HepG2 (cell line): ENCODE data around the gene SERTAD3. TPM values are rescaled to one million over a fixed set of nuclear protein-coding genes. Genes with fewer than 3 reads are reported as not detected.

Experiments used
- ATF6 ChIP-seq: sonication (generic); formaldehyde crosslinking; conservative IDR thresholded peaks from 2 replicates; pipeline ENCODE4 v1.4.0; 2020; ENCODE audit warnings: missing genetic modification reagents
- DDIT3 ChIP-seq: sonication (generic); formaldehyde crosslinking; IDR thresholded peaks from 2 replicates; pipeline ENCODE4 v1.4.0; 2020; ENCODE audit warnings: mild to moderate bottlenecking, missing genetic modification reagents
- KLF9 ChIP-seq: IDR thresholded peaks from 2 replicates; pipeline ENCODE4 v1.6.1; 2016; ENCODE audit warnings: low read depth
- RBAK ChIP-seq: sonication (generic); formaldehyde crosslinking; IDR thresholded peaks from 2 replicates; pipeline ENCODE4 v1.5.1; 2020; ENCODE audit warnings: mild to moderate bottlenecking, missing genetic modification reagents
- REL ChIP-seq: sonication (generic); formaldehyde crosslinking; conservative IDR thresholded peaks from 2 replicates; pipeline ENCODE4 v1.8.0; 2022; ENCODE audit warnings: mild to moderate bottlenecking, missing genetic modification reagents, moderate library complexity
- SAP130 ChIP-seq: IDR thresholded peaks from 2 replicates; pipeline ENCODE4 v1.6.1; 2016; ENCODE audit warnings: low read depth
- SNAPC4 ChIP-seq: sonication (generic); formaldehyde crosslinking; IDR thresholded peaks from 2 replicates; pipeline ENCODE4 v1.4.0; 2020; ENCODE audit warnings: mild to moderate bottlenecking, missing genetic modification reagents
- SP140L ChIP-seq: sonication (generic); formaldehyde crosslinking; IDR thresholded peaks from 2 replicates; pipeline ENCODE4 v1.4.0; 2020; ENCODE audit warnings: missing genetic modification reagents, borderline replicate concordance
- STAT5B ChIP-seq: sonication (generic); formaldehyde crosslinking; IDR thresholded peaks from 2 replicates; pipeline ENCODE4 v1.4.0; 2020; ENCODE audit warnings: missing genetic modification reagents
- TEF ChIP-seq: sonication (generic); formaldehyde crosslinking; IDR thresholded peaks from 2 replicates; pipeline ENCODE4 v1.5.0; 2020; ENCODE audit warnings: missing genetic modification reagents
- TOPORS ChIP-seq: sonication (generic); formaldehyde crosslinking; IDR thresholded peaks from 2 replicates; pipeline ENCODE4 v1.8.0; 2023; ENCODE audit warnings: mild to moderate bottlenecking, missing genetic modification reagents
- ZBTB7A ChIP-seq: sonication (generic); formaldehyde crosslinking; IDR thresholded peaks from 2 replicates; pipeline ENCODE4 v1.8.0; 2022; ENCODE audit warnings: mild to moderate bottlenecking, missing genetic modification reagents
- ZFP82 ChIP-seq: sonication (generic); formaldehyde crosslinking; IDR thresholded peaks from 2 replicates; pipeline ENCODE4 v1.5.1; 2020; ENCODE audit warnings: mild to moderate bottlenecking, missing genetic modification reagents, borderline replicate concordance
- ZNF260 ChIP-seq: sonication (generic); formaldehyde crosslinking; IDR thresholded peaks from 2 replicates; pipeline ENCODE4 v1.4.0; 2020; ENCODE audit warnings: missing genetic modification reagents, low read depth, mild to moderate bottlenecking, borderline replicate concordance
- ZNF607 ChIP-seq: sonication (generic); formaldehyde crosslinking; IDR thresholded peaks from 2 replicates; pipeline ENCODE4 v1.5.1; 2020; ENCODE audit warnings: missing genetic modification reagents, mild to moderate bottlenecking, borderline replicate concordance
- ZNF609 ChIP-seq: sonication (generic); formaldehyde crosslinking; IDR thresholded peaks from 2 replicates; pipeline ENCODE4 v1.4.0; 2020; ENCODE audit warnings: mild to moderate bottlenecking, missing genetic modification reagents, borderline replicate concordance
- polyA plus RNA-seq, 8 experiments: library from polyadenylated mRNA; depleted of rRNA in 3 of 8; stranded (reverse) in 7 of 8; unstranded in 1 of 8; fragments of >200 nt; fragmentation: Illumina TruSeq in 4 of 8; extraction: Trizol in 4 of 8; gene quantifications; 2 replicates each; pipeline versions ENCODE4 v1.2.1 to v1.2.3, GENCODE V29; 2011 to 2016; ENCODE audit warnings: low read depth in 4 of 8, missing spikeins in 1 of 8, mixed read lengths in 1 of 8; ENCODE audit not compliant: insufficient read depth in 1 of 8
- total RNA-seq, 5 experiments: library from RNA; depleted of rRNA; stranded (reverse); fragments of >200 nt; fragmentation: Illumina TruSeq; extraction: Trizol; gene quantifications; 2 replicates each; pipeline ENCODE4 v1.2.3, GENCODE V29; 2016; ENCODE audit warnings: low read depth in 1 of 5

The SERTAD3 gene
- total and polyA plus RNA-seq, 2 of the 13 experiments (the other 11 are each of a cell fraction or from before 2014, with no cell fraction given) = 9.6 to 16.9 TPM

GRCh38 chr19:40416918-40417642 is 27.1 kb downstream of the SERTAD3 start (continued):
- TF ChIP-seq ATF6 (CRISPR knock-in tag) (no peak), STAT5B (CRISPR knock-in tag) (no peak), REL (no peak), SNAPC4 (no peak), SAP130 (CRISPR knock-in tag) (peak; percentile 63), DDIT3 (CRISPR knock-in tag) (no peak), ZBTB7A (CRISPR knock-in tag) (no peak), RBAK (CRISPR knock-in tag) (no peak), SP140L (CRISPR knock-in tag) (no peak), TOPORS (no peak), ZNF260 (CRISPR knock-in tag) (no peak), ZNF607 (CRISPR knock-in tag) (0 out of 2 replicates have a peak, but pooled peaks have one; percentile 57), TEF (CRISPR knock-in tag) (no peak), ZFP82 (CRISPR knock-in tag) (no peak), ZNF609 (CRISPR knock-in tag) (0 out of 2 replicates have a peak, but pooled peaks have one; percentile 34), KLF9 (peak; percentile 95)
